Fibroblast of the aortic adventitia (primary cell): Measurements from ENCODE around the gene GNA15. TPM values are rescaled to one million over a fixed set of nuclear protein-coding genes. Genes with fewer than 3 reads are reported as not detected.
"Not testable (repeated sequence)": the region's sequence is repeated elsewhere in the genome, so short reads cannot be mapped to it uniquely, and the experiment has no call there.

Source experiments
- DNase-seq: peaks from one replicate; pipeline ENCODE4 v3.0.0-alpha.2; 2010; ENCODE audit warnings: low read depth
- H3K4me3 ChIP-seq: 2 replicates; pipeline ENCODE4 v1.5.1; 2011; ENCODE audit warnings: low read depth, mild to moderate bottlenecking, control low read depth, low read length, moderate library complexity
- CTCF ChIP-seq: IDR thresholded peaks from 2 replicates; pipeline ENCODE4 v1.5.1; 2011; ENCODE audit warnings: mild to moderate bottlenecking, low read length, control low read depth, inconsistent platforms; ENCODE audit not compliant: insufficient read depth
- total RNA-seq: library from RNA; depleted of rRNA; stranded (reverse); fragments of >200 nt; gene quantifications from 2 replicates; pipeline ENCODE4 v1.2.3, GENCODE V29; 2012; ENCODE audit warnings: low replicate concordance

The GNA15 gene
- total RNA-seq, 1 donor: not detected

GRCh38 chr19:3202346-3202745, 66.5 kb downstream of the GNA15 start:
- DNase-seq: no peak
- TF ChIP-seq CTCF: no peak
- no peak overlapping the region for H3K4me3 ChIP-seq

GRCh38 chr19:3202895-3203294, 67.1 kb downstream of the GNA15 start:
- DNase-seq, H3K4me3 ChIP-seq: not testable (repeated sequence)

GRCh38 chr19:3203805-3204645, 68.2 kb downstream of the GNA15 start:
- no peak overlapping the region for H3K4me3 ChIP-seq
- no peak for TF ChIP-seq CTCF
- DNase-seq: no peak

- no peak overlapping the region for H3K4me3 ChIP-seq
- no peak for TF ChIP-seq CTCF
- no peak for DNase-seq
These were observed 68.9 kb downstream of the GNA15 start for GRCh38 chr19:3204646-3205275.

- TF ChIP-seq CTCF: no peak
- H3K4me3 ChIP-seq: no peak overlapping the region
- DNase-seq: no peak
These were observed 70.6 kb downstream of the GNA15 start for GRCh38 chr19:3206216-3206953.

GRCh38 chr19:3207461-3208242, 71.8 kb downstream of the GNA15 start:
- DNase-seq: no peak
- no peak overlapping the region for H3K4me3 ChIP-seq
- no peak for TF ChIP-seq CTCF
